Left cardiac atrium (tissue), 4 donors: ENCODE data around the gene RMI2. TPM values are rescaled to one million over a fixed set of nuclear protein-coding genes. Genes with fewer than 3 reads are reported as not detected.
A peak's percentile ranks its signal among the peaks of the same experiment; 100 is the strongest.

Source experiments
- ATAC-seq, 2 donors: fragments of 200-7000 bp; cut with Tn5 transposase; one replicate each; pipeline ENCODE4 v1.9.1; 2020; ENCODE audit warnings: mild to moderate bottlenecking in 2 of 2, moderate library complexity in 2 of 2
- DNase-seq: peaks from one replicate; pipeline ENCODE4 v3.0.0-alpha.2; 2020
- intact Hi-C, 2 donors: fragments of 100-400 bp; cut with DNase I; formaldehyde crosslinking; loops; one replicate each; pipeline versions ENCODE4 v1.14.1 to v1.15.1; 2022 to 2023
- total RNA-seq, 2 donors: library from RNA; stranded (reverse); fragmentation: NEBNext Ultra II Directional; extraction: Animal tissue kit (Norgen Biotek cat#: 25700); gene quantifications; one replicate each; pipeline ENCODE4 v1.2.1, GENCODE V29; 2021
- donor health status: DM: no; HTN: yes; CAD: no.
- donor health status: DM: no; HTN: yes; CAD: no; lungs with severe emphysema.
- donor health status: DM: yes; HTN: yes; CAD: no.
- donor health status: Dilated cardiomyopathy.

The RMI2 gene
- total RNA-seq, 2 donors from 2014 or later = 0.60 to 2.4 TPM

DNA sequence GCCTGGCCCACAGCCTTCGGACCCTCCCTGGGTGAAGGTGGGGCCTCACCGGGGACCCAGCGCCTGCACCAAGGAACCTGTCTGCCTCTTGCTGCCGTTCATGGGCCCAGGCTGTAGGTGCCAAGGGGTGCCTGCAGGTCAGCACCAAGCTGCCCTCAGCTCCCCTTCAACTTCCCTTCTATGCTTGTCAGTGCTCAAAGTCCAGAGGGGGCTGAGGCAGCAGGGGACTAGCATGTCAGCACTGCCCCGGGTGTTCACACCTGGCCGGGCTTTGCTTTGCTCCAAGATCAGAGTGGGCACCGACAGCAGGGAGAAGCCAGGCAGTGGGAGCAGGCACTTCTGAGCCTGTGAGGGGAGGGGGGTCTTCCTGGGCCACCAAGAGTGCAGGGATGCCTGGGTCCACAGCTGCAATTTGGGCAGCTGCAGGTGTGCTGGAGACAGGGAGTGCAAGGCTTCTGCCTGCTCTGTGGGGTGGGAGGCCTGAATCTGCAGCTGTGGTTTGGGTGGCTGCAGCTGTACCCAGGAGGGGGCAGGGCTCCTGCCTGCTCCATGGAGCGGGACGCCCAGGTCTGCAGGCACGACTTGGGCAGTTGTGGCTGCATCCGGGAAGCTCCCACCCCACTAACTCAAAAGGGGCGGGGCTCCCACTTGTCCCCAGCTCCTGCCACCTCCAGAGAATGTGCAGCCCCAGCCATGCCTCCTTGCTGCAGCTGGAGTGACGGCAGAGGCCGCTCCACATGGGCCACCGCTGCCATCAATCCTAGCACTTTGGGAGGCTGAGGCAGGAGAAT, 36.6 kb upstream of the RMI2 start:
- intact Hi-C loops = no loop called here
- ATAC-seq (no peak), DNase-seq (no peak)

DNA sequence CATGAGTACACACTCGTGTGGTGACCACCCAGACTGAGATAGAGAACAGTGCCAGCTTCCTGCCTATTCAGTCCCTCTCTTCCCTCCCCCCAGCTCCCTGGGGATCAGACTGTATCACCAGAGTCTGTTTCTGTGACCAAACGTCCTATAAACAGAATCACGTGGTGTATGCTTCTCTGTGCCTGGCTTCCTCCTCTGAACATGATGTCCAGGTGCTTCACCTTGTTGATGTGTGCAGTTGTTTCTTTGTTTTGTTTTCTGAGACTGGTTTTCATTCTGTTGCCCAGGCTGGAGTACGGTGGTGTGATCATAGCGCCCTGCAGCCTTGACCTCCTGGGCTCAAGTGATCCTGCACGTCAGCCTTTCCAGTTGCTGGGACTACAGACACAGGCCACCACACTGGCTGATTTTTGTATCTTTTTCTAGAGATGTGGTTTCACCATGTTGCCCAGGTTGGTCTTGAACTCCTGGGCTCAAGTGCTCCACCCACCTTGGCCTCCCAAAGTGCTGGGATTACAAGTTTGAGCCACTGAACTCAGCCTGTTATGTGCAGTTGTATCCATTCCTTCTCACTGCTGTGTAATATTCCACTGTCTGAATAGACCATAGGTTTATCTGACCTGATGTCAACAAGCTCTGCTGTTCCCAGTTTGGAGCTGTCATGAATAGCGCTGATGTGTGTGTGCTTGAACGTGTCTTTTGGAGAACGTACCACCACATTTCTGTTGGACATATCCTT, 35.2 kb upstream of the RMI2 start:
- DNase-seq (no peak), ATAC-seq (no peak)
- intact Hi-C loops = no loop called here

DNA sequence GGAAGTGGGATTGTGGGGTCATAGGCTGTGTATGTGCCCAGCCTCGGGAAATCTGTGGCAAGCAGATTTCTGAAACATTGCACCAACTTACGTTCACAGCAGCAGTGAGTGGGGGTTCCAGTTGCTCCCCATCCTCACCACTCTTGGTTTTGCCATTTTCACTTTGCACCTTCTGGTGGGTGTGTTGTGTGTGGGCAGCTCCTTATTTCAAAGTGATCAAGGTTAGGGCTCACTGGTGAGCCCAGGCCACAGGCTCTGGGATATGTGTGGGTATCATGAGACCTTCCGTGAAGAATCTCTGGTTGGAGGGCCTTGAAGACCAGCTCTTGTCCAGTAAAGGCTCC, 34.7 kb upstream of the RMI2 start:
- DNase-seq (no peak), ATAC-seq (no peak)
- intact Hi-C loops = no loop called here

DNA sequence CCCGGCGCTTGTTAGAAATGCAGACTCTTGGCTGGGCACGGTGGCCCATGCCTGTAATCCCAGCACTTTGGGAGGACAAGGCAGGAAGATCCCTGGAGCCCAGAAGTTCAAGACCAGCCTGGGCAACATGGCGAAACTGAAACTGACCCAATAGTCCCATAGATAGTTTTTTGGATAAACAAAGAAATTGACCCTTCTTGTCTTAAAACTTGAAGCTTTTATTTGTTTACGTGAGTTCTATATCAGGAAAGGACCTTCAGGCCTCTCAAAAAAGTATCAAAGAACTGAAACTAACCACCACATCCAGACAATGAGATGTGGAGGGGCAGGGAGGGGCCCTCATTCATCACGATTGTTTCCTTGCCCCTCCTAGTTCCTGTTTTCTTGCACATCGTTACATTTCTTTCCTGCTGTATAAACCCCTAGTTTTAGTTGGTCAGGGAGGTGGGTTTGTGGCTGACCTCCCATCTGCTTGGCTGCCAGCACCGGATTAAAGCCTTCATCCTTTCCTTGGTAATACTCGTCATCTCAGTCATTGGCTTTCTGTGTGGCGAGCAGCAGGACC, 34.2 kb upstream of the RMI2 start:
- DNase-seq = no peak

DNA sequence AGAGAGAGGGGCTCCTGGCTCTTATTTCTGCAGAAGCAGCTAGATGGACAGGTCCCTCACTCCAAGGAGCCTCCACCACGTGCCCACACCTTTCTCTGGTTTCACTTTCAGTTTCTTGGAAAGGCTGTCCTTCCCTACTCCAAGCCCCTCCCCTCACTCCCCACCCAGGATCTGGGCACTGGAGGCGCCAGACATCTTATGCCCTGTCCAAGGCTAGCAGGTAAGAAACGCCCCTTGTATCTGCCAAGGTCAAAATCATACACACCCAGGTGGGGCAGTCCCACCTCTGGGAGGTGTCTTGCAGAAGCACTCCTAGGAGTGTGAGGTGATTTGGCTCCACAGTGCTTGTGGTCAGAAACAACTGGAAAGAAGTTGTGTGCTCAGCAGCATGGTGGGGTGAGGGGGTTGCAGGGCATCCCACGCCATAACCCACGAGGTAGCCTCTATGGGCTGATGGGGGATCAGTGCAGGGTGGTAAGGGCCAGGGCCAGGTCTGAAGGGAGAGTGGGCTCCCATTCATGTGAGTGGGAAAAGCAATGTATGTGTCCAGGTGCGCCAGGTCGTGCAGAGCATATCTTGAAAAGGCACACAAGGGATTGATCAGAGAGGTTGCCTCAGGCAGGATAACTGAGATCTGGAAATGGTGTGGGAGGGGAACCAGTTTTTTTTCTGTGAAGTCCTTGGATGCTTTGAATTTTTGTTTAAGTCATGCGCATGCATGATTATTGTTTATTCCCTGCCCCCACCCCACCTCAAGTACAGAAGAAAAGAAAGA, 32.4 kb upstream of the RMI2 start:
- intact Hi-C loops = no loop called here
- peak in 1 of 2 donors; percentile 67 for ATAC-seq
- no peak for DNase-seq

More for the DNA sequence above, 34.2 kb upstream of the RMI2 start:
- no peak for ATAC-seq
- intact Hi-C loops = no loop called here

DNA sequence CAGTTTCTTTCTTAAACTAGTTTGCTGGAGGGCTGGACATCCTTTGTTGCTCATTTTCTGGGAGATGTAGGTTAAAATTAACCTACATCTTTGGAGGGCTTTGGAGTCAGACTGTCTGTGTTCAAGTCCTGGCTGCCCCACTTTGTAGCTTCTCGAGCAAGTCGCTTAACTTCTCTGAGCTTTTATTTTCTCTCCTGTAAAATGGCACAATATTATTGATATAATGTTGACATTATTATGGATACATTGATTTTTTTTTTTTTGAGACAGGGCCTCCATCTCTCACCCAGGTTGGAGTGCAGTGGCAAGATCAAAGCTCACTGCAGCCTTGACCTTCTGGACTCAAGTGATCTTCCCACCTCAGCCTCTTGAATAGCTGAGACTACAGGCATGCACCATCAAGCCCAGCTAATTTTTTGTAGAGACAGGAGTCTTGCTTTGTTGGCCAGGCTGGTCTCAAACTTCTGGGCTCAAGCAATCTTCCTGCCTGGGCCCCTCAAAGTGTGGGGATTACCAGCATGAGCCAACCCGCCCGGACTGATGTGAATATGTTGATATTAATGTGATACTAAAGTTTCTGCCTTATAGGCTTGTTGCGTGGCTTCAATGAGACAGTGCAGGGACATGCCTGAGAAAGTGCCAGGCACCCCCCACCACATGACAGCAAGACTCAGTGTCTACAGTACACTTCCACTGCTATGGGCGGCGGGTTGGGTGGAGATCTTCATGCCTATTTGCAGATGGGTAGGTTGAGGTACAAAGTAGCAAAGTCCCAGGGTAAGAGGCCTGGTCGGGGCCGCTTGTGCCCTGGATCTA, 31.6 kb upstream of the RMI2 start:
- intact Hi-C loops = no loop called here
- DNase-seq = no peak

DNA sequence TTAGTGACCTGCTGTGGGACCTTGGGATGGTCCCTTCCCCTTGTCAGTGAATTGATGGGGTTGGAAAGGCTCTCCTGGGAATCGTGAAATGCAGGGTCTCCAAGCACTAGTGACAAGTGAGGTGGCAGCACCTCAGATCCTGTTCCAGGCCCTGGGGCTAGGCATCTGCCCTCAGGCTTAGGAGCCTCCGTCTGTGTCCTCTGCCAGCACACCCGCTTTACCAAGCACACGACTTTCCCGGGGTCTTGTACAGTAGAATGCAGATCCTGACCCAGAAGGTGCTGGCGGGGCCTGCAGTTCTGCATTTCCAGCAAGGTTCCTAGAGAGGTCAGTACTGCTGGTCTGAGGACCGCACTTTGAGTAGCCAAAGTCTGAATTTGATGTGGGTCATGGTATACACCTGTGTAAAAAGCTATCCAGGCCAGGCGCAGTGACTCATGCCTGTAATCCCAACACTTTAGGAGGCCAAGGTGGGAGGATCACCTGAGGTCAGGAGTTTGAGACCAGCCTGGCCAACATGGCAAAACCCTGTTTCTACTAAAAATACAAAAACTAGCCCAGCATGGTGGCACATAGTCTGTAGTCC, 30.9 kb upstream of the RMI2 start:
- intact Hi-C loops = no loop called here
- ATAC-seq = no peak
- DNase-seq = no peak

More for the DNA sequence above, 31.6 kb upstream of the RMI2 start:
- ATAC-seq = no peak

DNA sequence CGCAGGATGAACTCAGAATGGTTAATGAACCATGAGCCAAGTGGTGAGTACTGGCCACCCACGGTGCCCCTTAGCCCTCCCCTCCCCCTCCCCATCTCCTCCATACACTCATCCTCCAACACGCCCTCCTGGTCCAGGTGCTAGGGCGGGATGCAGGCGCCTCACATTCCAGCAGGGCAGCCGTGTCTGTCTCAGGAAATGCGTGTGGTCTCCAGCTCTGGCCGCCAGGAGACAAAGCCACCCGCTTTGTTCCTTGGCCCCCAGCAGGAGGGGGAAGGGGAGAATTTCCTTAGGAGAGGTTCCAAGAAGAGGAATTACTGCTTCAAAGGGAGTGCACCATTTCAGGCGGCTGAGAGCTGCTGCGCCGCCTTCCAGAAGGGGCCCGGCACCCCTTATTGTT, 29.7 kb upstream of the RMI2 start:
- ATAC-seq (no peak), DNase-seq (no peak)
- intact Hi-C loops = no loop called here

DNA sequence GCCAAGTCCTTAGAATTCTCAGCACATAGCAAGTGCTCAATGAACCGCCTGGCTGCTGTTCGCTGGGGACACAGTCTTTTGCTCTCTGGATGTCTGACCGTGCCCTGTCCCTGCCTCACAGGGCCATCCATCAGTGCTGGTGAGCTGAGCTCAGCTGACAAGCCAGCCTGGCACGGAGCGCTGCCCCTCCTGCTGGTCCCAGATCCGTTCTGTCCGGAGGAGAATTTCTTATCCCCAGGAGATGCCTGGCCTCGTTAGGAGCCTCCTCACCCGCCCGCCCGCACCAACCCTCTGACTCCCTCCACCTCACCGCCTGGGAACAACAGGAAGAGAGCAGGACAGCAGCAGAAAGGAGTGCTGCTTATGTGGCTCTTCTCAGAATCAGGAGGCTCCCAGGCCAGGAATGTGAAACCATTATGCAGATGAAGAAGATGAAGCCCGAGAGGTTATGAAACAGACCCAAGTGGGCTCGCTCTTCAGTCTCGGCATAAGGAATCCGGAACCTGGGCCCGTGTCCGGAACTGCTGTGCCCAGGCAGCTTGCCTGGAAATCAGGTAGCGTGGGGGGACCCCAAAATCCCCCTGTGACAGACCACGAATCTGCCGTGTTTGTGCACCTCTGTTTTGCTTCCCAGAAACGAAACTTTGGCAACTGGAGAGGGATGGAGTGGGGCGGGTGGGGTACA, 28.8 kb upstream of the RMI2 start:
- no peak for ATAC-seq
- DNase-seq = no peak
- intact Hi-C loops = no loop called here

DNA sequence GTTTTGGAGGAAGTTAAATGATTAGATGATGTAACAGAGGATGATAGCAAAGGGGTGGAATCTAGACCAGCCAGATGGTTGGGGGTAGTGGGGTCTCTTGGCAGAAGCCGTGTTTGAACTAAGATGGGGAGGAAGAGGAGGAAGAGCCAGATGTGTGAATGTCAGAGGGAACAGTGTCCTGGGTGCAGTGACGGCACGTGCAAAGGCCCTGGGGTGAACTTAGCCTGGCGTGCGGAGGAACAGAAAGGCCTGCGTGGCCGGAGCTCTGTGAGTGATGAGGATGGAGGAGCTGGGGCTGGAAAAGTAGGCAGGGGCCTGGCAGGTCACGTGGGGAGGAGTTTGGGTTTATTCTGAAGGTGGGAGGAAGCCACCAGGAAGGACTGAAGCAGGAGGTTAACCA, 26.4 kb upstream of the RMI2 start:
- ATAC-seq (no peak), DNase-seq (no peak)
- intact Hi-C loops = no loop called here

DNA sequence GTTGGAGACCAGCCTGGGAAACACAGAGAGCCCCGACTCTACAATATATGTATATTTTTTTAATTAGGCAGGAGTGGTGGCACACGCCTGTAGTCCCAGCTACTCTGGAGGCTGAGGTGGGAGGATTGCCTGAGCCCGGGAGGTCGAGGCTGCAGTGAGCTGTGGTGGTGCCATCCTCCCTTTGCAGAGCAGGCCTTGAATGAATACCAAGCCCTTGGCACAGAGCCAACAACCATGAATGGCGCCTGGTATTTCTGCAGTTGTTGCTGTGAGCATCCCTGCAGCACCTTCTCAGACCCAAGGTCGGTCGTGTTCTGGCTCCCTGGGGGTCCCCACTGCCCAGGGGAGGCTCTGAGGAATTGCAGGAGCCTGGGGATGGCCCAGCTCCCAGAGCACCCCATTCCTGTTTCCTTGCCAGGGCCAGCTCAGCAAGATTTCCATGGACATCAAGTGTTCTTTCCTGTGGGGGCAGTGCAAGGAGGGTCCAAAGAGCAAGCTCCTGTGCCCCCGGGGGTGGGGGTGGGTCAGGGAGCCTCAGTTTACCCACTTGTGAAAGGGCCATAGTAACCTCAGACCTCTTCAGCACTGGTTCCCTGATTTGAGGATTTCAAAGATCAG, 25.6 kb upstream of the RMI2 start:
- intact Hi-C loops = no loop called here
- no peak for DNase-seq
- ATAC-seq = no peak

DNA sequence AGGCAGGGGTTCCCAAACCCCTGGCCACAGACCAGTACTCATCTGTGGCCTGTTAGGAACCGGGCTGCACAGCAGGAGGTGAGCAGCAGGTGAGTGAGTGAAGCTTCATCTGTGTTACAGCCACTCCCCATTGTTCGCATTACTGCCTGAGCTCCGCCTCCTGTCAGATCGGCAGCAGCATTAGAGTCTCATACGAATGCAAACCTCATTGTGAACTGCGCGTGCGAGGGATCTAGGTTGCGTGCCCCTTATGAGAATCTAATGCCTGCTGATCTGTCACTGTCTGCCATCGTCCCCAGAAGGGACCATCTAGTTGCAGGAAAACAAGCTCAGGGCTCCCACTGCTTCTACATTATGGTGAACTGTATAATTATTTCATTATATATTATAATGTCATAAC, 25.1 kb upstream of the RMI2 start:
- no peak for DNase-seq
- intact Hi-C loops = no loop called here
- no peak for ATAC-seq

DNA sequence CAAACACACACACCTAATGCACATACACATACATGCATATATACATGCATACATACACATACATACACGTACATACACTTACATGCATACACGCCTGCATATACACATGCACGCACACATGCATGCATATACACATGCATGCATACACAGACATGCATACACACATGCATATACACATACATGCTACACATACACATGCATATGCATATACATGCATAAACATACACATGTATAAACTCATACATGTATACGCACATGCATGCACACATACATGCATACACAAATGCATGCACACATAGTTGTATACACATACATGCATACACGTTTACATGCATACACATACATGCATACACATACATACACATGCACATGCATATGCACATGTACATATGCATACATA, 23.6 kb upstream of the RMI2 start:
- DNase-seq = no peak
- intact Hi-C loops = no loop called here
- no peak for ATAC-seq

DNA sequence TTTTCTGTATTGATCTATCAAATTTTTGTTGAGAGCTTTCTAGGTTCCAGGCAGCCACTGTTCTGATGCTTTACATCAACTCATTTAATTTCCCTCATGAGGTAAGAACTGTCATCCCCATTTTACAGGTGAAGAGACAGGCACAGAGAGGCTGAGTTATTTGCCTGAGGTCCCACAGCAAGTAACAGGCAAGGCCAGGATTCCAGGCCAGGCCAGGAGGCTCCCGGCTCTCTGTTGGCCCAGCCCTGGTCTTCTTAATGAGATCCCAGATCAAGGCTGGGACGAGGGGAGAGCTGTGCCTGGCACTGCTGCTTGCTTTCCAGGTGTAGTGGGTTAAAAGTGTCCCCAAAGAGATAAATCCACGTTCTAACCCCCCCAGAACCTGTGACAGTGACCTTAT, 22.4 kb upstream of the RMI2 start:
- ATAC-seq (no peak), DNase-seq (no peak)
- intact Hi-C loops = no loop called here

DNA sequence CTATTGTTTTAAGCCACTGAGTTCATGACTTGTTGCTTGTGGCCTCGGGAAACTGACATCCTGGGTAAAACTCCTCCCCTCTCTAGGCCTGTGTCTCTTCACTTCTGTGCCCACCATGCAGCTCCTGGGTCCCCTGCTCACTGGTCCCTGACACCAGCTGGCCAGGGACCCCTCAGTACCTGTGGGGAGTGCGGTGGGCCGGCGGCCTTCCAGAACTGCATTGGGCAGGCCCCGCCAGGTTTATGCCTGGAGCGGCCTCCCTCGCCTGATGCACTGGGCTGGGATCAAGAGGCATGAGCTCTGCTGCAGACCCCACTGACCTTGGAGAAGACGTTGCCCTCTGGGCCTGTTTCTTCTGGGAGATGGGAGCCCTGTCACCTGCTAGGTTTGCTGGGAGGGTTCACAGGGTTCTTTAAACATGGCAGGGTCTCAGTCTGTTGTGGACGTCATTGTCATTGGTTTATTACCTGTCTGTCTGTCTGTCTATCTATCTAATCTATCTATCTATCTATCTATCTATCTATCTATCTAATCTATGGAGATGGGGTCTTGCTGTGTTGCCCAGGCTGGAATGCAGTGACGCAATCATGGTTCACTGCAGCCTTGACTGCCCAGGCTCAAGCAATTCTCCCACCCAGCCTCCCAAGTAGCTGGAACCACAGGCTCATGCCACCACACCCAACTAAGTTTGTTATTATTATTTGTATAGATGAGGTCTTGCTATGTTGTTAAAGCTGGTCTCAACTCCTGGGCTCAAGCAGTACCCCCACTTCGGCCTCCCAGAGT, 21.5 kb upstream of the RMI2 start:
- intact Hi-C loops = no loop called here
- ATAC-seq (no peak), DNase-seq (no peak)

DNA sequence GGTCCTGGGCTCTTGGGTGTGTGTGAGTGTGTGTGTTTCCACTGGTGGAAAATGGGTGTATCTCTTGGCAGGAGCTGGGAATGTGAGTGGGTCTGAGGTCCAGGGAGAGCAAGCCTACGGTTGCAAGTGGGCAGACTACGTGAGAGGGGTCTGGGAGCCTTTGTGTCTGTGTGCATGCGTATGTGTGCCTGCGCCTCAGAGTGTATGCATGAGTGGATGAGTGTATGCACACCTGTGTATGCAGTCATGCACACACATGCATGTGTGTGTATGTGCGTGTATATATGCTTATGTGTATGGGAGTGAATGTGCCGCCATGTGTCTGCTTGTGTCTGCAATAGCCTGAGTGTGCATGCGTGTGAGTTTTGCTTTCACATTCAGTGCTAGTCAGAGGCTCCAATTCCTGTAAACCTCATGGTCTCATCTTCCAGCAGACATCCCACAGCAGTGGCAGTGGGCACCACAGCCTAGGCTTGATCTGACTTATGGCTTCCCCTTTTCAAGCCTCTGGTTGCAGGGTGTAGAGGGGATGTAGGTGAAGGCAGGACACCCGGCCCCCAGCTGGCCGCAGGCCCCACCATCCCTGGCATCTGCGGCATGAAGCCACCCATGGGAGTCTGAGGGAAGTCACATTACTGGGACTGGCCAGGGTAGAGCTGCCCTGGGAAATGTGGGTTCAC, 19.7 kb upstream of the RMI2 start:
- intact Hi-C loops = no loop called here
- DNase-seq = no peak
- ATAC-seq = no peak
